ENCODE data around the gene KCNMA1.

KCNMA1 gene

DNA sequence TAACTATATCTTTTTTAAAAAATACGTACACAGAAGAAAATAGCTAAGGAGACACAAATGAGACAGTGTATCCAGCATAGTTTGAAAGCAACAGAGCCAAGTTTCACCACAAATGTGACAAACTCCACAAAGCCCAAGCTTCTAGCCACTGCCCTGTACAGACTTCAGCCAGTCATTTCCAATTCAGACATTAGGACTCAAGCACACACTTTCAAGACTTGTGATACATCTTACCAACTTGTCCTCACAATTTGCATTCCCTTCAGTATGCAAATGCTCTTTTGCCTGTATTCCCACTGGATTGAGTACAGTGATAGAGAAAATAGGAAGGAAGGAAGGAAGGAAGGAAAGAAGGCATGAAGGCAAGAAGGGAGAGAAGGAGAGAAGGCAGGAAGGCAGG lies 510.4 kb downstream of the KCNMA1 start:
- Histone ChIP-seq H3K36me3 (no peaks in the 10 kb centered on the region), H3K27ac (no peak overlapping the region), H3K27me3 (peaks cover 16% of the 10 kb centered on the region), H3K4me3 (ENCODE audit: low read depth in 1 of 2, low read length in 1 of 2) (no peak overlapping the region), H3K4me1 (ENCODE audit: control insufficient read depth in 1 of 2, insufficient read depth in 1 of 2, low read depth in 1 of 2, low read length in 1 of 2) (no peaks in the 10 kb centered on the region), H3K9me3 (no peaks in the 10 kb centered on the region)
- TF ChIP-seq, protein P1, sequence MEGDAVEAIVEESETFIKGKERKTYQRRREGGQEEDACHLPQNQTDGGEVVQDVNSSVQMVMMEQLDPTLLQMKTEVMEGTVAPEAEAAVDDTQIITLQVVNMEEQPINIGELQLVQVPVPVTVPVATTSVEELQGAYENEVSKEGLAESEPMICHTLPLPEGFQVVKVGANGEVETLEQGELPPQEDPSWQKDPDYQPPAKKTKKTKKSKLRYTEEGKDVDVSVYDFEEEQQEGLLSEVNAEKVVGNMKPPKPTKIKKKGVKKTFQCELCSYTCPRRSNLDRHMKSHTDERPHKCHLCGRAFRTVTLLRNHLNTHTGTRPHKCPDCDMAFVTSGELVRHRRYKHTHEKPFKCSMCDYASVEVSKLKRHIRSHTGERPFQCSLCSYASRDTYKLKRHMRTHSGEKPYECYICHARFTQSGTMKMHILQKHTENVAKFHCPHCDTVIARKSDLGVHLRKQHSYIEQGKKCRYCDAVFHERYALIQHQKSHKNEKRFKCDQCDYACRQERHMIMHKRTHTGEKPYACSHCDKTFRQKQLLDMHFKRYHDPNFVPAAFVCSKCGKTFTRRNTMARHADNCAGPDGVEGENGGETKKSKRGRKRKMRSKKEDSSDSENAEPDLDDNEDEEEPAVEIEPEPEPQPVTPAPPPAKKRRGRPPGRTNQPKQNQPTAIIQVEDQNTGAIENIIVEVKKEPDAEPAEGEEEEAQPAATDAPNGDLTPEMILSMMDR (IDR thresholded peaks at IDR 0.05): no peak

DNA sequence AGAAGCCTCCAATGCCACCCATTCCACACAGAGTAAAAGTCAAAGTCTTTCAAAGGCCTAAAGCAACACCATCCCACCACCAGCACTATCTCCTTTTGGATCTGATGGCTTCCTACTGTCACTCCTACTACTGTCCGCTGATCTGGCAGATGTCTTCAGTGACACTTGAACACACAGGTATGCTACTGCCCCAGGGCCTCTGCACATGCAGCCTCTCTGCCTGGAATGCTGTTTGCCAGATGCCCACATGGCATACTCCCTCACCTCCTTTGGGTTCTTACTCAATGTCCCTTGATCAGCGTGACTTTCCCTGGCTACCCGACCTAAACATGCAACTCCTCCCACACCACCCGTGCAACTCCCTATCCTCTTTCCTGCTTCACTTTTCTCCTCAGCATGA lies 512.4 kb downstream of the KCNMA1 start:
- H3K9me3 ChIP-seq: no peaks in the 10 kb centered on the region
- H3K4me3 ChIP-seq (ENCODE audit: low read depth in 1 of 2, low read length in 1 of 2): no peak overlapping the region
- no peaks in the 10 kb centered on the region for H3K36me3 ChIP-seq
- H3K27me3 ChIP-seq: peaks cover 32% of the 10 kb centered on the region
- no peak overlapping the region for H3K27ac ChIP-seq
- TF ChIP-seq, protein P1 (IDR thresholded peaks at IDR 0.05): no peak
- H3K4me1 ChIP-seq (ENCODE audit: control insufficient read depth in 1 of 2, insufficient read depth in 1 of 2, low read depth in 1 of 2, low read length in 1 of 2): no peaks in the 10 kb centered on the region

DNA sequence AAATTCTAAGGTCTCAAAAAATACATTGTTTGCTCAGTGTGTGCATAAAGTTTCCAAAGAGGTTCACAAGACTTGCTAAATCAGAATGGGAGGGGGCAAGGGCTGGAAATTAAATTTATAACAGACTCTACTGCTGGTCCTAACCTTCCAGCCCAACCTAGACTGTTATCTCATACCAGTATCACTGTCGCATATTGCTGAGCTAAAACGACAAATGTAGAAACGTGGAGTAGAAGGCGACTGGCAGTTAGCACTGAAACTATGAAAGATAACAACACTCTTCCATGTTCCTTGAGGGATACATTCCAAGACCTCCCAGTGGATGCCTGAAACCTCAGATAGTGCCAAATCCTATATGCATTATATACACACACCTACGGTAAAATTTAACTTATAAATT lies 514.3 kb downstream of the KCNMA1 start:
- Histone ChIP-seq H3K36me3 (no peaks in the 10 kb centered on the region), H3K4me3 (ENCODE audit: low read depth in 1 of 2, low read length in 1 of 2) (no peak overlapping the region), H3K4me1 (ENCODE audit: control insufficient read depth in 1 of 2, insufficient read depth in 1 of 2, low read depth in 1 of 2, low read length in 1 of 2) (no peaks in the 10 kb centered on the region), H3K27ac (no peak overlapping the region), H3K9me3 (no peaks in the 10 kb centered on the region), H3K27me3 (peaks cover 48% of the 10 kb centered on the region)
- TF ChIP-seq, protein P1 (IDR thresholded peaks at IDR 0.05): no peak

DNA sequence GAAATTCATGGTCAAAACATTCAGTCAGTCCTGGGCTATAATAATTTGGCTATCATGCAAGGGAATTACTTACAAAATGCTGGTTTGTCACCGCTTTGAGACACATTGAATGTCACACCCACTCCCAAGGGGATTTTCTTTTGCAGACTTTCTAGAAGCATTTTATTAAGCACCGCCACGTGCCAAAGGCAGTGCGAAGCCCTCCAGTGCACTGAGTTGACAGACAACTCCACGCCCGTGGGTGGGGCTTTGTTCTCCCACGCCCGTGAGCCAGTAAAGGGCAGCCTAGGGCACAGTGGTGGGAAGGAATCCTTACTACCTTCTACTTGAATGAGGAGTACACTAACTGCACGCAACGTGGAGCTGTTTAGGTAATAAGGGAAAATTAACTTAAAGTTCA lies 515.8 kb downstream of the KCNMA1 start:
- peaks cover 48% of the 10 kb centered on the region for H3K27me3 ChIP-seq
- no peak overlapping the region for H3K27ac ChIP-seq
- no peak overlapping the region for H3K4me3 ChIP-seq (ENCODE audit: low read depth in 1 of 2, low read length in 1 of 2)
- TF ChIP-seq, protein P1 (IDR thresholded peaks at IDR 0.05): no peak
- H3K4me1 ChIP-seq (ENCODE audit: control insufficient read depth in 1 of 2, insufficient read depth in 1 of 2, low read depth in 1 of 2, low read length in 1 of 2): no peaks in the 10 kb centered on the region
- no peaks in the 10 kb centered on the region for H3K9me3 ChIP-seq
- H3K36me3 ChIP-seq: no peaks in the 10 kb centered on the region

DNA sequence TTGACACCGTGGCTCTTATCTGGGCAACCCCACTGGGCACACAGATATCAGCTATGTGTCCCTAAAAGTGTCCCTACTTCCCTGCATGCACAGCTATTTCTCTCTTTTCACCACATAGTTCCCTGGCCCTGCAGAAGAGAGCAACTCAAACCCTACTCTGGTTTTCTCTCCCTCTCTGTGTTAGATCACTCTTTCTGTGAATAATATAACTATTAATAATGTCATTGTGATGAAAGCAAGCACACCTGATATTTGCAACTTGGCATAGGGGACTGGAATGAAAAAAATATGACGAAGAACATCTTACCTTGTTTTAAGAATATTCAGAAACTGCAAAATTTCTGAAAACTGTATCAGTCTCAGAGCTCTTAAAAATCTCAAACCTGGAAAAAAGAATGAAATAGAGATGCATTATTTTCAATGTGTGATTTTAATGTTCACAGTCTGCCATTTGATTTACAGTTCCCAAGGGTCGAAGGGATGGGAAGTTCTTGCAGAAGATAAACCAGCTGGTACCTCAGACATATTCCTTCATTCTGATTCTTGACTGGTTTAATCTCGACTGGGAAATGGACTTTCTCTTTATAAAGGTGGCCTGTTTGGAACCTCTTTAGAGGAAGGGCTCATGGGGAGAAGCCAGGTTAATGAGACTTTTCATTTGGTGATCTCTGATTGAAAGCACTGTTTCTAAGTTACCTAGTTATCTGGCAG lies 516.8 kb downstream of the KCNMA1 start:
- peaks cover 40% of the 10 kb centered on the region for H3K27me3 ChIP-seq
- H3K9me3 ChIP-seq: no peaks in the 10 kb centered on the region
- no peak overlapping the region for H3K4me3 ChIP-seq (ENCODE audit: low read depth in 1 of 2, low read length in 1 of 2)
- no peaks in the 10 kb centered on the region for H3K4me1 ChIP-seq (ENCODE audit: control insufficient read depth in 1 of 2, insufficient read depth in 1 of 2, low read depth in 1 of 2, low read length in 1 of 2)
- no peaks in the 10 kb centered on the region for H3K36me3 ChIP-seq
- TF ChIP-seq, protein P1 (IDR thresholded peaks at IDR 0.05): no peak
- no peak overlapping the region for H3K27ac ChIP-seq
